Measurements from ENCODE around the gene PTGFRN.
A peak's percentile ranks its signal among the peaks of the same experiment; 100 is the strongest.
"Not testable (repeated sequence)": the region's sequence is repeated elsewhere in the genome, so short reads cannot be mapped to it uniquely, and the experiment has no call there.

Gene PTGFRN

GRCh38 chr1:116916533-116917445 is 7.1 kb downstream of the PTGFRN start:
- no peak for DNase-seq (ENCODE audit: low spot score)

GRCh38 chr1:116918714-116919357 is 9.1 kb downstream of the PTGFRN start:
- no peak for DNase-seq (ENCODE audit: low spot score)

- no peak for DNase-seq (ENCODE audit: low spot score)
These were observed 10.1 kb downstream of the PTGFRN start for GRCh38 chr1:116919802-116920201.

GRCh38 chr1:116920211-116920610 is 10.5 kb downstream of the PTGFRN start:
- DNase-seq (ENCODE audit: low spot score) = no peak

GRCh38 chr1:116921301-116921885 is 11.7 kb downstream of the PTGFRN start:
- no peak for DNase-seq (ENCODE audit: low spot score)

GRCh38 chr1:116921937-116922336 is 12.2 kb downstream of the PTGFRN start:
- no peak for DNase-seq (ENCODE audit: low spot score)

GRCh38 chr1:116923421-116923820 is 13.7 kb downstream of the PTGFRN start:
- DNase-seq (ENCODE audit: low spot score) = no peak

GRCh38 chr1:116927049-116927798 is 17.5 kb downstream of the PTGFRN start:
- no peak for DNase-seq (ENCODE audit: low spot score)

- no peak for DNase-seq (ENCODE audit: low spot score)
These were observed 20.4 kb downstream of the PTGFRN start for GRCh38 chr1:116929961-116930592.

GRCh38 chr1:116931016-116931918 is 21.6 kb downstream of the PTGFRN start:
- DNase-seq (ENCODE audit: low spot score) = no peak

GRCh38 chr1:116933606-116934515 is 24.1 kb downstream of the PTGFRN start:
- DNase-seq (ENCODE audit: low spot score) = no peak

- DNase-seq (ENCODE audit: low spot score) = peak; percentile 38
These were observed 25.0 kb downstream of the PTGFRN start for GRCh38 chr1:116934586-116935207.

- DNase-seq (ENCODE audit: low spot score) = no peak
These were observed 28.5 kb downstream of the PTGFRN start for GRCh38 chr1:116938216-116938615.

- not testable (repeated sequence) for DNase-seq (ENCODE audit: low spot score)
These were observed 30.2 kb downstream of the PTGFRN start for GRCh38 chr1:116939780-116940543.

- DNase-seq (ENCODE audit: low spot score) = no peak
These were observed 31.3 kb downstream of the PTGFRN start for GRCh38 chr1:116940814-116941599.

GRCh38 chr1:116941670-116942069 is 32.0 kb downstream of the PTGFRN start:
- no peak for DNase-seq (ENCODE audit: low spot score)

- no peak for DNase-seq (ENCODE audit: low spot score)
These were observed 32.6 kb downstream of the PTGFRN start for GRCh38 chr1:116942344-116942743.

GRCh38 chr1:116943438-116943837 is 33.7 kb downstream of the PTGFRN start:
- no peak for DNase-seq (ENCODE audit: low spot score)
